A549 (cell line): ENCODE results near the gene NAB1. TPM values are rescaled to one million over a fixed set of nuclear protein-coding genes. Genes with fewer than 3 reads are reported as not detected.

Source experiments
- ATAC-seq, 2 experiments: fragments of 200-7000 bp in 1 of 2; fragments of >200 bp in 1 of 2; cut with Nextera tagmentation in 1 of 2; cut with Tn5 transposase in 1 of 2; 3 replicates each; pipeline versions ENCODE4 v1.8.0 to v1.9.1; 2018 to 2020; ENCODE audit warnings: mild to moderate bottlenecking in 1 of 2, moderate library complexity in 1 of 2
- CTCF ChIA-PET: fragments of 300-600 bp; sonication (Branson Sonifier 250); formaldehyde crosslinking; extraction: SDS; loops from one replicate; lab custom pipeline; 2021; ENCODE audit warnings: antibody characterized with exemption, inconsistent platforms; lab: Yijun Ruan, JAX
- POLR2A ChIA-PET: fragments of 350-600 bp; formaldehyde crosslinking; extraction: SDS; loops from one replicate; lab custom pipeline; 2021; ENCODE audit warnings: antibody characterized with exemption, inconsistent platforms; lab: Yijun Ruan, JAX
- DNase-seq, 2 experiments: peaks; one replicate each; pipeline versions ENCODE4 v3.0.0 to v3.0.0-alpha.2; 2011 to 2016; ENCODE audit warnings: low read depth in 1 of 2, low spot score in 1 of 2
- FAIRE-seq: peaks from 2 replicates; lab custom pipeline; 2011; peaks lifted over from hg19 to GRCh38; lab: Jason Lieb, UNC
- H3K27ac ChIP-seq, 2 experiments: fragments of >200 bp; sonication (Bioruptor Twin); formaldehyde crosslinking; 3 replicates each; pipeline ENCODE4 v1.5.1; 2016 to 2017
- H3K4me1 ChIP-seq: fragments of >200 bp; sonication (Bioruptor Twin); formaldehyde crosslinking; 3 replicates; pipeline ENCODE4 v1.6.1; 2016
- H3K4me2 ChIP-seq: fragments of >200 bp; sonication (Bioruptor Twin); formaldehyde crosslinking; 3 replicates; pipeline ENCODE4 v1.6.1; 2016
- H3K4me3 ChIP-seq: fragments of >200 bp; sonication (Bioruptor Twin); formaldehyde crosslinking; 3 replicates; pipeline ENCODE4 v1.5.1; 2016
- H3K9me3 ChIP-seq: fragments of >200 bp; sonication (Bioruptor Twin); formaldehyde crosslinking; 3 replicates; pipeline ENCODE4 v1.6.1; 2016
- BHLHE40 ChIP-seq: IDR thresholded peaks from 2 replicates; pipeline ENCODE4 v1.6.1; 2012; ENCODE audit warnings: low read depth, low read length, inconsistent platforms
- CBX2 ChIP-seq: fragments of 200-600 bp; sonication (generic); IDR thresholded peaks from 2 replicates; pipeline ENCODE4 v1.6.1; 2016; ENCODE audit warnings: low read depth, mild to moderate bottlenecking, borderline replicate concordance
- CBX8 ChIP-seq: fragments of 200-600 bp; sonication (generic); IDR thresholded peaks from 2 replicates; pipeline ENCODE4 v1.6.1; 2016
- CEBPB ChIP-seq, 2 experiments: fragments of >200 bp in 1 of 2; sonication (Bioruptor Twin) in 1 of 2; formaldehyde crosslinking in 1 of 2; IDR thresholded peaks; 2 replicates each; pipeline ENCODE4 v1.6.1; 2012 to 2016
- CHD2 ChIP-seq: fragments of 150-350 bp; IDR thresholded peaks from 2 replicates; pipeline ENCODE4 v1.6.1; 2014; ENCODE audit warnings: low read length; ENCODE audit not compliant: partially characterized antibody
- EHF ChIP-seq: fragments of 250-450 bp; sonication (Bioruptor Pico); IDR thresholded peaks from 2 replicates; pipeline ENCODE4 v1.5.0; 2020; ENCODE audit warnings: mild to moderate bottlenecking
- EP300 ChIP-seq, 2 experiments: fragments of >200 bp; sonication (Bioruptor Twin); formaldehyde crosslinking; IDR thresholded peaks; 2 replicates in 1 of 2; 3 replicates in 1 of 2; pipeline ENCODE4 v1.6.1; 2016 to 2017
- FOSB ChIP-seq: fragments of 250-450 bp; sonication (Bioruptor Pico); IDR thresholded peaks from 2 replicates; pipeline ENCODE4 v1.5.0; 2020; ENCODE audit warnings: mild to moderate bottlenecking, moderate library complexity
- GATA3 ChIP-seq: IDR thresholded peaks from 2 replicates; pipeline ENCODE4 v1.6.1; 2012; ENCODE audit warnings: borderline replicate concordance
- HOXB5 ChIP-seq: fragments of 250-450 bp; sonication (Bioruptor Pico); IDR thresholded peaks from 2 replicates; pipeline ENCODE4 v1.5.0; 2020; ENCODE audit warnings: mild to moderate bottlenecking, moderate library complexity
- JUNB ChIP-seq: fragments of >200 bp; sonication (Bioruptor Twin); formaldehyde crosslinking; IDR thresholded peaks from 2 replicates; pipeline ENCODE4 v1.6.1; 2016
- KDM1A ChIP-seq: fragments of 200-600 bp; sonication (generic); IDR thresholded peaks from 2 replicates; pipeline ENCODE4 v1.6.1; 2016; ENCODE audit warnings: low read depth, mild to moderate bottlenecking
- MAFK ChIP-seq: fragments of 450-650 bp; IDR thresholded peaks from 2 replicates; pipeline ENCODE4 v1.6.1; 2014; ENCODE audit not compliant: partially characterized antibody
- MYC ChIP-seq: IDR thresholded peaks from 2 replicates; pipeline ENCODE4 v1.6.1; 2012; ENCODE audit warnings: mild to moderate bottlenecking, inconsistent platforms, low read length, improper control_type of control experiment, borderline replicate concordance
- NFE2L2 ChIP-seq: fragments of 150-350 bp; conservative IDR thresholded peaks from 2 replicates; pipeline ENCODE4 v1.6.1; 2014; ENCODE audit warnings: low read length
- NR3C1 ChIP-seq: fragments of >200 bp; sonication (Bioruptor Twin); formaldehyde crosslinking; IDR thresholded peaks from 3 replicates; pipeline ENCODE4 v1.6.1; 2017
- POLR2AphosphoS2 ChIP-seq: conservative IDR thresholded peaks from 2 replicates; pipeline ENCODE4 v1.6.1; 2012; ENCODE audit warnings: low read length, improper control_type of control experiment, inconsistent platforms
- RAD21 ChIP-seq, 2 experiments: fragments of >200 bp in 1 of 2; sonication (Bioruptor Twin) in 1 of 2; formaldehyde crosslinking in 1 of 2; IDR thresholded peaks in 1 of 2; conservative IDR thresholded peaks in 1 of 2; 2 replicates in 1 of 2; 3 replicates in 1 of 2; pipeline ENCODE4 v1.6.1; 2012 to 2018; ENCODE audit warnings: inconsistent platforms in 1 of 2
- RARB ChIP-seq: fragments of 250-450 bp; sonication (Bioruptor Pico); IDR thresholded peaks from 2 replicates; pipeline ENCODE4 v1.8.0; 2021; ENCODE audit warnings: mild to moderate bottlenecking, moderate library complexity
- RCOR1 ChIP-seq: fragments of 150-350 bp; IDR thresholded peaks from 2 replicates; pipeline ENCODE4 v1.6.1; 2014; ENCODE audit warnings: antibody characterized with exemption, low read length, low read depth
- SMC3 ChIP-seq: fragments of >200 bp; sonication (Bioruptor Twin); formaldehyde crosslinking; IDR thresholded peaks from 3 replicates; pipeline ENCODE4 v1.6.1; 2018; ENCODE audit warnings: inconsistent platforms
- SREBF2 ChIP-seq: fragments of 450-650 bp; IDR thresholded peaks from 2 replicates; pipeline ENCODE4 v1.6.1; 2014; ENCODE audit warnings: mild to moderate bottlenecking, moderate library complexity
- TFCP2L1 ChIP-seq: fragments of 250-450 bp; sonication (Bioruptor Pico); IDR thresholded peaks from 2 replicates; pipeline ENCODE4 v1.5.0; 2021; ENCODE audit warnings: mild to moderate bottlenecking
- TP53 ChIP-seq: fragments of 250-450 bp; sonication (Bioruptor Pico); IDR thresholded peaks from 2 replicates; pipeline ENCODE4 v1.5.0; 2021; ENCODE audit warnings: mild to moderate bottlenecking, moderate library complexity
- ZFP36 ChIP-seq: fragments of 450-650 bp; IDR thresholded peaks from 2 replicates; pipeline ENCODE4 v1.6.1; 2014; ENCODE audit warnings: borderline replicate concordance; ENCODE audit not compliant: partially characterized antibody
- ZNF302 ChIP-seq: fragments of 250-450 bp; sonication (Bioruptor Pico); IDR thresholded peaks from 2 replicates; pipeline ENCODE4 v1.9.0; 2021; ENCODE audit warnings: inconsistent platforms, mild to moderate bottlenecking, moderate library complexity
- WGBS: methylation state at CpG from one replicate; pipeline ENCODE4 v1.1.6; 2017; ENCODE audit errors: missing lambda C conversion rate; 5-methylcytosine and 5-hydroxymethylcytosine counted together
- polyA plus RNA-seq, 4 experiments: library from polyadenylated mRNA; depleted of rRNA in 3 of 4; stranded (reverse); fragments of >200 nt; fragmentation: RNase III in 1 of 4; extraction: RNeasy Plus Mini Kit Qiagen cat#74134 plus additional on column Dnase treatment in 1 of 4; gene quantifications; 2 replicates in 3 of 4; 3 replicates in 1 of 4; pipeline ENCODE4 v1.2.3, GENCODE V29; 2011 to 2017
- TF ChIP-seq, protein P1 (sequence below): IDR thresholded peaks from 2 replicates; pipeline ENCODE4 v1.6.1; 2012
- TF ChIP-seq, protein P2 (sequence below): fragments of >200 bp; sonication (Bioruptor Twin); formaldehyde crosslinking; IDR thresholded peaks from 3 replicates; pipeline ENCODE4 v1.6.1; 2016
- TF ChIP-seq, protein P3 (sequence below): fragments of 250-450 bp; sonication (Bioruptor Pico); IDR thresholded peaks from 2 replicates; pipeline ENCODE4 v1.5.0; 2020; ENCODE audit warnings: low read depth, mild to moderate bottlenecking, moderate library complexity
- TF ChIP-seq, protein P4 (sequence below): fragments of >200 bp; sonication (Bioruptor Twin); formaldehyde crosslinking; IDR thresholded peaks from 2 replicates; pipeline ENCODE4 v1.6.1; 2016
- TF ChIP-seq, protein P5 (sequence below): fragments of >200 bp; sonication (Bioruptor Twin); formaldehyde crosslinking; IDR thresholded peaks from 3 replicates; pipeline ENCODE4 v1.5.1; 2016

Gene NAB1
- polyA plus RNA-seq, 2 of the 4 experiments (the other 2 are of a cell fraction), result 37.6 to 67.3 TPM

DNA sequence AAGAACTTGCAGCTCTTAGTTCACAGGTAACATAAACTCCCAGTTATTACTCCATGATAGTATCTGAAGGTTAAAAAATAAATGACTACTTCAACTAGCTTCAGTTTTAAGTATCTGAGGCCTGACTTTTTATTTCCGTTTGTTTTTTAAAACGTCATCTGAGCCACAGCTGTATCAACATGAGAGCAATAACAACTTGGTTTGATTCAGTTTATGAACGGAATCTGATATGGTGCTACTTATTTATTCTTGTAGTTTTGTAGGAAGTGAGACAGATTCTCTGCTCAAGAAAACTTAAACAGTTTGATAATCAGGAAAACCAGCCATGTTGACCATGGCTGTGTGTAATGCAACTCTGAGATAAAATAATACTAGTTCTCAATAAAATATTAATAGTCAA lies 34.9 kb downstream of the NAB1 start:
- ChIA-PET POLR2A (no interaction called here), CTCF (no interaction called here)
- no peak for ATAC-seq
- Histone ChIP-seq H3K4me3 (no peak overlapping the region), H3K4me1 (peaks cover 18% of the 10 kb centered on the region; the same call in 2 of the 3 replicates), H3K9me3 (no peaks in the 10 kb centered on the region), H3K4me2 (no peak overlapping the region), H3K27ac (no peak overlapping the region)
- DNase-seq, result no peak
- no peak for FAIRE-seq
- 76% methylated on average over 3 of the region's 3 CpGs for WGBS
- TF ChIP-seq CHD2 (no peak), NR3C1 (no peak), RARB (CRISPR knock-in tag) (no peak), FOSB (CRISPR knock-in tag) (no peak), CBX8 (no peak), SMC3 (no peak), ZNF302 (CRISPR knock-in tag) (no peak), SREBF2 (no peak), EHF (CRISPR knock-in tag) (no peak), HOXB5 (CRISPR knock-in tag) (no peak), KDM1A (no peak), JUNB (no peak), TFCP2L1 (CRISPR knock-in tag) (no peak), BHLHE40 (no peak), CBX2 (no peak), ZFP36 (no peak)
- TF ChIP-seq, protein P1, sequence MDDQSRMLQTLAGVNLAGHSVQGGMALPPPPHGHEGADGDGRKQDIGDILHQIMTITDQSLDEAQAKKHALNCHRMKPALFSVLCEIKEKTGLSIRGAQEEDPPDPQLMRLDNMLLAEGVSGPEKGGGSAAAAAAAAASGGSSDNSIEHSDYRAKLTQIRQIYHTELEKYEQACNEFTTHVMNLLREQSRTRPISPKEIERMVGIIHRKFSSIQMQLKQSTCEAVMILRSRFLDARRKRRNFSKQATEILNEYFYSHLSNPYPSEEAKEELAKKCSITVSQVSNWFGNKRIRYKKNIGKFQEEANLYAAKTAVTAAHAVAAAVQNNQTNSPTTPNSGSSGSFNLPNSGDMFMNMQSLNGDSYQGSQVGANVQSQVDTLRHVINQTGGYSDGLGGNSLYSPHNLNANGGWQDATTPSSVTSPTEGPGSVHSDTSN, result no peak
- TF ChIP-seq, protein P2, sequence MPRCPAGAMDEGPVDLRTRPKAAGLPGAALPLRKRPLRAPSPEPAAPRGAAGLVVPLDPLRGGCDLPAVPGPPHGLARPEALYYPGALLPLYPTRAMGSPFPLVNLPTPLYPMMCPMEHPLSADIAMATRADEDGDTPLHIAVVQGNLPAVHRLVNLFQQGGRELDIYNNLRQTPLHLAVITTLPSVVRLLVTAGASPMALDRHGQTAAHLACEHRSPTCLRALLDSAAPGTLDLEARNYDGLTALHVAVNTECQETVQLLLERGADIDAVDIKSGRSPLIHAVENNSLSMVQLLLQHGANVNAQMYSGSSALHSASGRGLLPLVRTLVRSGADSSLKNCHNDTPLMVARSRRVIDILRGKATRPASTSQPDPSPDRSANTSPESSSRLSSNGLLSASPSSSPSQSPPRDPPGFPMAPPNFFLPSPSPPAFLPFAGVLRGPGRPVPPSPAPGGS, result no peak
- TF ChIP-seq, protein P3, sequence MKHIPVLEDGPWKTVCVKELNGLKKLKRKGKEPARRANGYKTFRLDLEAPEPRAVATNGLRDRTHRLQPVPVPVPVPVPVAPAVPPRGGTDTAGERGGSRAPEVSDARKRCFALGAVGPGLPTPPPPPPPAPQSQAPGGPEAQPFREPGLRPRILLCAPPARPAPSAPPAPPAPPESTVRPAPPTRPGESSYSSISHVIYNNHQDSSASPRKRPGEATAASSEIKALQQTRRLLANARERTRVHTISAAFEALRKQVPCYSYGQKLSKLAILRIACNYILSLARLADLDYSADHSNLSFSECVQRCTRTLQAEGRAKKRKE (CRISPR knock-in tag), result no peak

DNA sequence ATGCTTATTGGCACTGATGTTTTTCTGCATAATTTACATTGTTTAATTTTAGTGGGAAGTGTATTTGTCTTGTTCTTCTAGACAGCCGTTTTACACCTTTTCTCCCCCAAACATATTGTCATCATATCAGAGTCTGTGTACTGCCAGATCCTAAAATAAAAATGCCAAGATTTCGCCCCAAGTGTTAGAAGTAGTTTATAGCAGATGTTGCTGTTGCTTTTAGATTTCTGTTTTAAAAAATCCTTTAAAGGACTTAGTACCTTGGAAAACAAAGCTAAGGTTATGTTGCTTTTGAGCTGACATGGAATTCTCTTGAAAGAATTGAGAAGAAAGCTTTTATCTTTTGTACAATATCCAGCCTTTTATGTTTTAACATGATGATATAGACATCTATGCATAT lies 36.0 kb downstream of the NAB1 start:
- Histone ChIP-seq H3K4me3 (no peak overlapping the region), H3K27ac (no peak overlapping the region), H3K9me3 (no peaks in the 10 kb centered on the region), H3K4me1 (peaks cover 10% of the 10 kb centered on the region; the same call in 2 of the 3 replicates), H3K4me2 (no peak overlapping the region)
- DNase-seq (no peak), FAIRE-seq (no peak), ATAC-seq (no peak)
- CTCF ChIA-PET, result no interaction called here
- TF ChIP-seq, protein P2, result no peak
- TF ChIP-seq RAD21 (conservative IDR thresholded peaks at IDR 0.05 in 1 of 2, IDR thresholded peaks at IDR 0.05 in 1 of 2), result no peak
- TF ChIP-seq MYC, result no peak
- TF ChIP-seq EHF (CRISPR knock-in tag), result no peak
- POLR2A ChIA-PET, result interaction anchor here (0.6 kb wide), 1 partner anchor 99 kb away, joined by 3 read pairs; no protein-coding TSS in a partner anchor
- 79% methylated on average over 2 of the region's 2 CpGs for WGBS

DNA sequence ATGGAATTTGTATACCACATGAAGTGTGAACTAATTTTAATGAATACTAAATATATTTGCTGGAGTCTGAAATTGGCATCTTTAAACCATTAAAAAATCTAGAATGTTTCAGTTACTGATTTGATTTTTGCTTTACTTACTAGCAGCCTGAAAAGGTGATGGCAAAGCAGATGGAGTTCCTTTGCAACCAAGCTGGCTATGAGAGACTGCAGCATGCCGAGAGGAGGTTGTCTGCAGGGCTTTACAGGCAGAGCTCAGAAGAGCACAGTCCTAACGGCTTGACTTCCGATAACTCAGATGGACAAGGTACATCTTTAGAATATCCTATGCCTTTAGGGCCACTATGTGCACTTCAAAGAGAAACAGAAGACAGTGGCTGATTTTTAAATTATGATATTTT lies 36.5 kb downstream of the NAB1 start:
- ChIA-PET POLR2A (interaction anchor here (0.6 kb wide), 1 partner anchor 98 kb away, joined by 3 read pairs; no protein-coding TSS in a partner anchor), CTCF (no interaction called here)
- H3K4me3 ChIP-seq, result no peak overlapping the region
- peaks cover 6% of the 10 kb centered on the region; the same call in 1 of the 3 replicates for H3K4me1 ChIP-seq
- no peak overlapping the region for H3K4me2 ChIP-seq
- no peak for FAIRE-seq
- 91% methylated on average over 3 of the region's 3 CpGs for WGBS
- no peak for DNase-seq
- H3K9me3 ChIP-seq, result no peaks in the 10 kb centered on the region
- no peak for ATAC-seq
- no peak overlapping the region for H3K27ac ChIP-seq
- TF ChIP-seq GATA3 (no peak), SMC3 (no peak), CEBPB (IDR thresholded peaks at IDR 0.05) (no peak), ZFP36 (no peak), TP53 (CRISPR knock-in tag) (no peak), MAFK (no peak), FOSB (CRISPR knock-in tag) (no peak), NFE2L2 (no peak), POLR2AphosphoS2 (no peak), RCOR1 (no peak), EP300 (IDR thresholded peaks at IDR 0.05) (no peak), RARB (CRISPR knock-in tag) (no peak), EHF (CRISPR knock-in tag) (no peak), KDM1A (no peak)
- TF ChIP-seq, protein P4, sequence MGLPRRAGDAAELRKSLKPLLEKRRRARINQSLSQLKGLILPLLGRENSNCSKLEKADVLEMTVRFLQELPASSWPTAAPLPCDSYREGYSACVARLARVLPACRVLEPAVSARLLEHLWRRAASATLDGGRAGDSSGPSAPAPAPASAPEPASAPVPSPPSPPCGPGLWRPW, result no peak
- TF ChIP-seq, protein P5, sequence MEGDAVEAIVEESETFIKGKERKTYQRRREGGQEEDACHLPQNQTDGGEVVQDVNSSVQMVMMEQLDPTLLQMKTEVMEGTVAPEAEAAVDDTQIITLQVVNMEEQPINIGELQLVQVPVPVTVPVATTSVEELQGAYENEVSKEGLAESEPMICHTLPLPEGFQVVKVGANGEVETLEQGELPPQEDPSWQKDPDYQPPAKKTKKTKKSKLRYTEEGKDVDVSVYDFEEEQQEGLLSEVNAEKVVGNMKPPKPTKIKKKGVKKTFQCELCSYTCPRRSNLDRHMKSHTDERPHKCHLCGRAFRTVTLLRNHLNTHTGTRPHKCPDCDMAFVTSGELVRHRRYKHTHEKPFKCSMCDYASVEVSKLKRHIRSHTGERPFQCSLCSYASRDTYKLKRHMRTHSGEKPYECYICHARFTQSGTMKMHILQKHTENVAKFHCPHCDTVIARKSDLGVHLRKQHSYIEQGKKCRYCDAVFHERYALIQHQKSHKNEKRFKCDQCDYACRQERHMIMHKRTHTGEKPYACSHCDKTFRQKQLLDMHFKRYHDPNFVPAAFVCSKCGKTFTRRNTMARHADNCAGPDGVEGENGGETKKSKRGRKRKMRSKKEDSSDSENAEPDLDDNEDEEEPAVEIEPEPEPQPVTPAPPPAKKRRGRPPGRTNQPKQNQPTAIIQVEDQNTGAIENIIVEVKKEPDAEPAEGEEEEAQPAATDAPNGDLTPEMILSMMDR, result no peak
